MM.1S (cell line): ENCODE measurements around the gene PRODH.
"Not testable (repeated sequence)": the region's sequence is repeated elsewhere in the genome, so short reads cannot be mapped to it uniquely, and the experiment has no call there.

ENCODE experiments used
- DNase-seq: peaks from one replicate; pipeline ENCODE4 v3.0.0-alpha.2; 2015
- H2AFZ ChIP-seq: fragments of 300-600 bp; sonication (generic); 2 replicates; pipeline ENCODE4 v1.6.0; 2016; ENCODE audit warnings: antibody characterized with exemption, low read length
- H3F3A ChIP-seq: fragments of 300-600 bp; sonication (generic); 2 replicates; pipeline ENCODE4 v1.6.1; 2016; ENCODE audit warnings: mild to moderate bottlenecking, antibody characterized with exemption, low read length, moderate library complexity, mixed read lengths; ENCODE audit not compliant: insufficient read depth
- H3K27ac ChIP-seq: fragments of 300-600 bp; sonication (generic); 2 replicates; pipeline ENCODE4 v1.5.1; 2016; ENCODE audit warnings: mild to moderate bottlenecking, low read length
- H3K27me3 ChIP-seq: fragments of 300-600 bp; sonication (generic); replicated peaks from 2 replicates; pipeline ENCODE4 v1.6.0; 2016; ENCODE audit warnings: low read length; ENCODE audit not compliant: insufficient read depth
- H3K36me3 ChIP-seq: fragments of 300-600 bp; sonication (generic); replicated peaks from 2 replicates; pipeline ENCODE4 v1.6.1; 2016; ENCODE audit warnings: mild to moderate bottlenecking, low read length, mixed read lengths; ENCODE audit not compliant: insufficient read depth
- H3K4me1 ChIP-seq: fragments of 300-600 bp; sonication (generic); 2 replicates; pipeline ENCODE4 v1.6.1; 2016; ENCODE audit warnings: low read length, mixed read lengths
- H3K4me2 ChIP-seq: fragments of 300-600 bp; sonication (generic); 2 replicates; pipeline ENCODE4 v1.6.0; 2016; ENCODE audit warnings: low read depth, low read length
- H3K4me3 ChIP-seq: fragments of 300-600 bp; sonication (generic); 2 replicates; pipeline ENCODE4 v1.5.1; 2016; ENCODE audit warnings: low read length, mixed read lengths
- H3K79me2 ChIP-seq: fragments of 300-600 bp; sonication (generic); 2 replicates; pipeline ENCODE4 v1.6.1; 2016; ENCODE audit warnings: mixed run types, low read length, mixed read lengths
- H3K9ac ChIP-seq: fragments of 300-600 bp; sonication (generic); 2 replicates; pipeline ENCODE4 v1.6.1; 2016; ENCODE audit warnings: low read length, mixed read lengths
- H3K9me2 ChIP-seq: fragments of 300-600 bp; sonication (generic); replicated peaks from 2 replicates; pipeline ENCODE4 v1.6.1; 2016; ENCODE audit warnings: mild to moderate bottlenecking, low read length, mixed read lengths; ENCODE audit not compliant: insufficient read depth
- H3K9me3 ChIP-seq: fragments of 300-600 bp; sonication (generic); replicated peaks from 2 replicates; pipeline ENCODE4 v1.6.1; 2016; ENCODE audit warnings: mild to moderate bottlenecking, low read length, mixed read lengths; ENCODE audit not compliant: insufficient read depth
- H4K20me1 ChIP-seq: fragments of 300-600 bp; sonication (generic); 2 replicates; pipeline ENCODE4 v1.6.1; 2016; ENCODE audit warnings: mild to moderate bottlenecking, low read length, moderate library complexity, mixed read lengths; ENCODE audit not compliant: insufficient read depth
- CTCF ChIP-seq: fragments of 300-600 bp; sonication (generic); IDR thresholded peaks from 2 replicates; pipeline ENCODE4 v1.5.1; 2016; ENCODE audit warnings: antibody characterized with exemption, low read length, mixed read lengths
- EZH2 ChIP-seq: fragments of 300-600 bp; sonication (generic); optimal IDR thresholded peaks from 2 replicates; pipeline ENCODE3; 2017; ENCODE audit warnings: low read depth, mild to moderate bottlenecking, antibody characterized with exemption, low read length, mixed read lengths
- EZH2phosphoT487 ChIP-seq: fragments of 300-600 bp; sonication (generic); IDR thresholded peaks from 2 replicates; pipeline ENCODE4 v1.6.1; 2018; ENCODE audit warnings: antibody characterized with exemption, low read length

Gene PRODH

GRCh38 chr22:18927573-18927972 is 8.5 kb downstream of the PRODH start:
- Histone ChIP-seq H3K4me2 (no peak overlapping the region), H4K20me1 (no peaks in the 10 kb centered on the region), H3K79me2 (no peaks in the 10 kb centered on the region), H2AFZ (no peak overlapping the region), H3K9me3 (no peaks in the 10 kb centered on the region), H3K36me3 (no peaks in the 10 kb centered on the region), H3K4me3 (no peak overlapping the region), H3K9ac (no peak overlapping the region), H3K9me2 (no peaks in the 10 kb centered on the region), H3K4me1 (no peaks in the 10 kb centered on the region), H3F3A (no peaks in the 10 kb centered on the region), H3K27me3 (no peaks in the 10 kb centered on the region), H3K27ac (no peak overlapping the region)
- no peak for DNase-seq
- TF ChIP-seq EZH2phosphoT487 = no peak
- no peak for TF ChIP-seq CTCF
- TF ChIP-seq EZH2 = no peak

- Histone ChIP-seq H3K27ac (no peak overlapping the region), H3K9ac (no peak overlapping the region), H4K20me1 (no peaks in the 10 kb centered on the region), H3K79me2 (no peaks in the 10 kb centered on the region), H2AFZ (no peak overlapping the region), H3K36me3 (no peaks in the 10 kb centered on the region), H3K9me3 (no peaks in the 10 kb centered on the region), H3K4me2 (no peak overlapping the region), H3K9me2 (no peaks in the 10 kb centered on the region), H3K4me1 (no peaks in the 10 kb centered on the region), H3K27me3 (no peaks in the 10 kb centered on the region), H3F3A (no peaks in the 10 kb centered on the region), H3K4me3 (no peak overlapping the region)
- no peak for DNase-seq
- TF ChIP-seq EZH2phosphoT487 (no peak), EZH2 (no peak), CTCF (no peak)
Measured at GRCh38 chr22:18927020-18927419, 9.1 kb downstream of the PRODH start.

DNA sequence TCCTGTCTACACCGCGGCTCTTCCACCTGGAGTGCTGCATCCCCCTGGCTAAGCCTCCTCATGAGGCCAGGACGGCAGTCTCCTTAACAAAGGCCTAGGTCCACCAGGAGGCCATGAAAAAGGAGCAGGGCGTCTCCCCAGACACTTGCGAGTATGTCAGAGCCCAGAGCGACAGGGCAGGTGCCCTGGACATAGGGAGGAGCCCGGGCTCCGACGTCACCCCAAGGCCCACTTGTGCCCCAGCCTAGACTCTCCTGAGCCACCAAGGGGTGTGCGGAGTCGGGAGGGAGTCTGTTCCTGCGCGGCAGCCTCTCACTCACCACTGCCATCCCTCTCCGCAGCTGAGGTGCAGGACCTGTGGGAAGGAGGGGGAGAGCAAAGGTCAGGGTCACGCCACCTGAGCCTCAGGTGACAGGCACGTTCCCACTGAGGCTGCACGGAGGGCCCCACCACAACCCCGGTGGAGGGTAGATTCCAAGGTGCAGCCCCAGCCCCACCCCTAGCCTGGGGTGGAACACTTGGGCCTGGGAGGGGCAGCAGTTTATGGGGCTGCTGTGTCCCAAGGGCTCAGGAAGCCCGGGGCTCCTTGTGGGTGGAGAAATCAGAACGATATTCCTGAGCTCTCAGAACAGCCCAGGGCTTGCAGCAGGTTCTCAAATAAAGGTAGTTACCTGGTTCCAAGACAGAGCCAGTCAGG is 10.6 kb downstream of the PRODH start:
- H3K9ac ChIP-seq = no peak overlapping the region
- TF ChIP-seq EZH2 = no peak
- no peak overlapping the region for H3K4me2 ChIP-seq
- H3K36me3 ChIP-seq = no peaks in the 10 kb centered on the region
- no peaks in the 10 kb centered on the region for H4K20me1 ChIP-seq
- no peaks in the 10 kb centered on the region for H3K79me2 ChIP-seq
- H3K27ac ChIP-seq = no peak overlapping the region
- DNase-seq = no peak
- H3K4me1 ChIP-seq = no peaks in the 10 kb centered on the region
- H3K9me2 ChIP-seq = no peaks in the 10 kb centered on the region
- no peaks in the 10 kb centered on the region for H3F3A ChIP-seq
- no peaks in the 10 kb centered on the region for H3K27me3 ChIP-seq
- no peak overlapping the region for H3K4me3 ChIP-seq
- no peaks in the 10 kb centered on the region for H3K9me3 ChIP-seq
- no peak overlapping the region for H2AFZ ChIP-seq

- not testable (repeated sequence) for H3K9ac ChIP-seq, H3K79me2 ChIP-seq, H3K4me1 ChIP-seq, H3K27ac ChIP-seq, H3K4me3 ChIP-seq, H3K9me2 ChIP-seq, H3K9me3 ChIP-seq, H4K20me1 ChIP-seq, H2AFZ ChIP-seq, DNase-seq, H3F3A ChIP-seq, H3K27me3 ChIP-seq, H3K36me3 ChIP-seq, H3K4me2 ChIP-seq
Measured at GRCh38 chr22:18920257-18920902, 15.7 kb downstream of the PRODH start.

- H3K9me2 ChIP-seq, H3K4me3 ChIP-seq, H3K27me3 ChIP-seq, H3K9me3 ChIP-seq, H3K36me3 ChIP-seq, H3K4me2 ChIP-seq, H3K27ac ChIP-seq, H3K4me1 ChIP-seq, H3F3A ChIP-seq, H4K20me1 ChIP-seq, H3K9ac ChIP-seq, H3K79me2 ChIP-seq, H2AFZ ChIP-seq, DNase-seq: not testable (repeated sequence)
Measured at GRCh38 chr22:18917818-18918217, 18.3 kb downstream of the PRODH start.

DNA sequence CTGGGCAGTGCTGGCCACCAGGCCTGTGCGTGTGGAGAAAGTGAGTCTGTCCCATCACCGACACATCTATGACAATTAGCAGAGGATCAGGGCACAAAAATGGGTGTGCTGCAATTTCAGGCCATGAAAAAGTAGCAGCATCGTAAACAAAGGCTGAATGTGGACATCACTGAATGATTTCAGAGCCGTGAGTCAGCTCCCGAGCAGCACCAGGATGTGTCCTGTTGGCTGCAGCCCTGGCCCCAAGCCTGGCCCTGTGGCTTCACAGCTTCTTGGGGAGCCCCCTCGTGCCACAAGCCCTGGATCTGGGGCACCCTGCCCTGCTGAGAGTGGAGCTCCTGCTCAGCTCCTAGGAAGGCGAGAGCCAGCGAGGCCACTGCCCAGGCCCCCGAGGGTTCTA is 20.5 kb downstream of the PRODH start:
- not testable (repeated sequence) for H4K20me1 ChIP-seq, H3K4me3 ChIP-seq, H3F3A ChIP-seq, DNase-seq, H3K9me3 ChIP-seq, H3K9me2 ChIP-seq, H3K79me2 ChIP-seq, H3K36me3 ChIP-seq, H3K4me2 ChIP-seq, H3K4me1 ChIP-seq, H3K27ac ChIP-seq, H3K9ac ChIP-seq, H3K27me3 ChIP-seq, H2AFZ ChIP-seq
